Brain microvascular endothelial cell (primary cell): ENCODE results near the gene NUDT16.

Experiments used
- DNase-seq: peaks from one replicate; pipeline ENCODE4 v3.0.0-alpha.2; 2020
- H3K27ac ChIP-seq: fragments of 250-450 bp; sonication (Bioruptor Pico); 2 replicates; pipeline ENCODE4 v1.5.1; 2020; ENCODE audit warnings: mild to moderate bottlenecking, moderate library complexity
- H3K27me3 ChIP-seq: fragments of 250-450 bp; sonication (Bioruptor Pico); replicated peaks from 2 replicates; pipeline ENCODE4 v1.5.1; 2020; ENCODE audit warnings: mild to moderate bottlenecking
- H3K36me3 ChIP-seq: fragments of 250-450 bp; sonication (Bioruptor Pico); replicated peaks from 2 replicates; pipeline ENCODE4 v1.5.1; 2020; ENCODE audit warnings: mild to moderate bottlenecking
- H3K4me3 ChIP-seq: 2 replicates; pipeline ENCODE4 v1.5.1; 2011; ENCODE audit warnings: low read depth, mild to moderate bottlenecking, control low read depth, low read length, moderate library complexity
- in situ Hi-C: cut with HindIII; loops from 2 replicates; pipeline ENCODE4 v1.10.0; 2017; ENCODE audit warnings: low sequenced_read_pairs, low pct_ligation_motif_present
- TF ChIP-seq, protein P1 (sequence below): IDR thresholded peaks from 2 replicates; pipeline ENCODE4 v1.5.1; 2011; ENCODE audit warnings: low read depth, mild to moderate bottlenecking, moderate library complexity, low read length, control low read depth, inconsistent platforms; ENCODE audit errors: missing control alignments

Gene NUDT16

DNA sequence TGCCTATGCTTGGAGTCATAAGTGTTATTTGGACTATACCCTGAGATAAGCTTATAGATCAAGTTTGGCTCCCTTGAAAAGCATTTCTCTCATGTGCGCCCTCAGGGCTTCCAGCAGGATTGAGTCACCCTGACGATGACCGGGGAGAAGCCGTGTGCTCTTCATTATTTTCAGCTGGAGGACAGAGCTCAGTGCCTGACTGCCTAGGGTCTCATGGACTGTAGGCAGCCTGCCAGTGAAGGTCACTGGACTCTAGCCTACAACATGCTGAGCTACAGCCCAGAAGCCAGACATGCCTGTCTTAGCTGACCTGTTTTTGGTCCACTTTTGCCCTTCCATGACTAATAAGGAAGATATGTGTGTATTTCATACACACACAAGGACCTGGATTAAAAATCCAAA is 31.6 kb upstream of the NUDT16 start:
- Histone ChIP-seq H3K4me3 (no peak overlapping the region), H3K27ac (no peak overlapping the region), H3K27me3 (no peaks in the 10 kb centered on the region), H3K36me3 (no peaks in the 10 kb centered on the region)
- in situ Hi-C loops: no loop called here
- TF ChIP-seq, protein P1, sequence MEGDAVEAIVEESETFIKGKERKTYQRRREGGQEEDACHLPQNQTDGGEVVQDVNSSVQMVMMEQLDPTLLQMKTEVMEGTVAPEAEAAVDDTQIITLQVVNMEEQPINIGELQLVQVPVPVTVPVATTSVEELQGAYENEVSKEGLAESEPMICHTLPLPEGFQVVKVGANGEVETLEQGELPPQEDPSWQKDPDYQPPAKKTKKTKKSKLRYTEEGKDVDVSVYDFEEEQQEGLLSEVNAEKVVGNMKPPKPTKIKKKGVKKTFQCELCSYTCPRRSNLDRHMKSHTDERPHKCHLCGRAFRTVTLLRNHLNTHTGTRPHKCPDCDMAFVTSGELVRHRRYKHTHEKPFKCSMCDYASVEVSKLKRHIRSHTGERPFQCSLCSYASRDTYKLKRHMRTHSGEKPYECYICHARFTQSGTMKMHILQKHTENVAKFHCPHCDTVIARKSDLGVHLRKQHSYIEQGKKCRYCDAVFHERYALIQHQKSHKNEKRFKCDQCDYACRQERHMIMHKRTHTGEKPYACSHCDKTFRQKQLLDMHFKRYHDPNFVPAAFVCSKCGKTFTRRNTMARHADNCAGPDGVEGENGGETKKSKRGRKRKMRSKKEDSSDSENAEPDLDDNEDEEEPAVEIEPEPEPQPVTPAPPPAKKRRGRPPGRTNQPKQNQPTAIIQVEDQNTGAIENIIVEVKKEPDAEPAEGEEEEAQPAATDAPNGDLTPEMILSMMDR: no peak
- peak; percentile 58 for DNase-seq

DNA sequence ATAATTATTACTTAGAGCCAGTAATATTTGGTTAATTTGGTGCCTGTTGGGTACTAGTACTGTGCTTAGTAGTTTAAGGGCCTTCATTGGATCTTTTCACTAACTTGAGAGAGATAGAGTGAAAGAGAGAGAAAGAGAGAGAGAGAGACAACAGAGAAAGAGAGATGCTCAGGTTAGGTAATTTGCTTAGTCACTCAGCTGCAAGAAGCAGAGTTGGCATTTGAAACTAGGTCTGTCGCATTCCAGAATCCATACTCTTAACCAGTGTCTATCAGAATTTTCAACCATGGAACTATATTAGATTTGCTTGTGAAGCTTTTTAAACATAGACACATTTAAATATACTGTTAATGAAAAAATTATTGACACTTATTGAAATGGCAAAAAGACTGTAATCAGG is 31.1 kb upstream of the NUDT16 start:
- Histone ChIP-seq H3K27me3 (no peaks in the 10 kb centered on the region), H3K4me3 (no peak overlapping the region), H3K36me3 (no peaks in the 10 kb centered on the region), H3K27ac (peak overlapping the region; percentile 4)
- in situ Hi-C loops: no loop called here
- DNase-seq: no peak
- TF ChIP-seq, protein P1: no peak

DNA sequence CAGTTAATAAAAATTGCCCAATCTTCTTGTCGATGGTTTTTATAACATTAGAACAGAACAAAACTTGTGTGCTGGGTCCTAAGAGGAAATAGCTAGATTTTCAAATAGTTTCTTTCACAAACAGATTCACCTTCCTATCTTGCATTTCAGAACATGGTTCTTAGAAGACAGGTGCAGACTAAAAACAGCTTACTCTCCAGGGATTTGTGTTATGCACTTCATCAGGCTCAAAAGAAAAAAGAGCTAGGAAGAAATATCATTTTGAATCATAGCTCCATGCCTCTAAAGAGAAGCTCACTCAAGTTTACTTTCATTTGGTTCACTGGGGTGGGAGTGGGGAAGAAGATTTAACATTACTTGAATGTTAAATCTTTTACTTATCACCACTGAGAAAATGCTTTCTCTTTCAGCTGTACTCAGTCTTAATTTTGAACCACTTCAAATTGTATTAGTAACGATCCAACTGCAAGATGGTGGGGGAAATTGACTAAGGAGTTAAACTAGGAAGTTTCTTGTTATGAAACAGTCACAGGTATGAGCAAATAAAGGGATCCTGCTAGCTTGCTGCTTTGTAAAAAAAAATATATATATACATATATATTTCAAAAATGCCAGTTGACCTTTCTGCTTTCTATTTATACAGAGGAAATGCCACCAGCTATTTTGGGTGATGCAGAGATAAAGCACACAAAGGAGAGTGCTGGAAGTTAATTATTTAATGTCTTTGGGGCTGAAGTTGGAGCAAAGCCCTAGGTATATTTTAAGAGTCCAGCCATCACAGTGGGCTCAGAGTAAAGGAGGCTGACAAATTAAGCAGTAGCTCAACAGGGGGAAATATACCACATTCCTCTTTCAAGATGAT is 28.3 kb upstream of the NUDT16 start:
- no peaks in the 10 kb centered on the region for H3K36me3 ChIP-seq
- H3K27ac ChIP-seq: no peak overlapping the region
- no peaks in the 10 kb centered on the region for H3K27me3 ChIP-seq
- DNase-seq: no peak
- no peak overlapping the region for H3K4me3 ChIP-seq
- TF ChIP-seq, protein P1: no peak
- in situ Hi-C loops: no loop called here

DNA sequence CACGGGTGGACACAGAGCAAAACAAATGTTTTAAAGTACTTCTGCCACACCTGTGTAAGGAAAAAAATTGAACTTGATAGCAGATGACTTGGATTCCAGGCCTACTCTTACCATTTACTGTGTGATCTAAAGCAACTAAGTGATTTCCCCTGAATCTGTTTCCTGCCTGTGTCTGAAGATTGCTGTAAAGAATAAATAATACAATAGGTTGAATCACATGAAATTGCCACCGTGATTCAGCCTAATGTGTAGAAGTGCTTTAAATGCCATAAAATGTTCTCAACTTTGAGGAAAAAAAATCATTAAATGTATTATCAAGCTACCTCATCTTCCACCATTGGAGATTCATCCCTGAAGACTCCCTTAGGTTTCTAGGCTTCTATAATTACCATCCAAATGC is 27.6 kb upstream of the NUDT16 start:
- no peaks in the 10 kb centered on the region for H3K36me3 ChIP-seq
- no peak overlapping the region for H3K4me3 ChIP-seq
- in situ Hi-C loops: no loop called here
- TF ChIP-seq, protein P1: no peak
- H3K27me3 ChIP-seq: no peaks in the 10 kb centered on the region
- no peak for DNase-seq
- no peak overlapping the region for H3K27ac ChIP-seq

DNA sequence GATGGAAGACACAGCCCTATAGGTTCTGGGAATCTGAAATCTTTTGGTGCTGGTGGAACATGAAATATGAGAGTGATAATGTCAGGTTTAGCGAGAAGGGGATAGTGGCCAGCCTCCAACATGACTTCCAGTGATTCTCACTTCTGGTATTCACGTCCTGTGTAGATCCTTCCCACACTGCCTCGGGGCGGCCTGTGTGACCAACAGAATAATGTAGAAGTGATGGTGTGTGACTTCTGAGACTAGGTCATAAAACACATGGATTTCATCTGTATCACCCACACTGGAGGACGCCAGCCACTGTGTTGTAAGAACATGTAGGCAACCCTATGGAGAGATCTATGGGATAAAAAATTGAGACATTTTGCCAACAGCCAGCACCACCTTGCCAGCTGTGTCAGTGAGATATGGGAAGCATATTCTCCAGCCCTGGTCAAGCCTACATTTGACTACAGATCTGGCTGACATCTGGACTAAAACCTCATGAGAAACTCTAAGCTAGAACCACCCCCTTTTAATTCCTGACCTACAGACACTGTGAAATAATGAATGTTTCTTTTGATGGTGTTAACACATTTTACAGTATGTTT is 25.5 kb upstream of the NUDT16 start:
- TF ChIP-seq, protein P1: no peak
- Histone ChIP-seq H3K4me3 (no peak overlapping the region), H3K27me3 (no peaks in the 10 kb centered on the region), H3K36me3 (no peaks in the 10 kb centered on the region), H3K27ac (no peak overlapping the region)
- in situ Hi-C loops: no loop called here
- no peak for DNase-seq
